Activated B cell treated with CpG ODN at 0.5 μM for 24 hours (primary cell): ENCODE results near the gene MCAM. TPM values are rescaled to one million over a fixed set of nuclear protein-coding genes. Genes with fewer than 3 reads are reported as not detected.

ENCODE experiments used
- ATAC-seq: fragments of 200-7000 bp; cut with Tn5 transposase; one replicate; pipeline ENCODE4 v1.10.0; 2021; ENCODE audit warnings: low read depth, mild to moderate bottlenecking, moderate library complexity
- CTCF ChIA-PET: fragments of 350-600 bp; sonication (Branson Sonifier 250); formaldehyde crosslinking; loops from one replicate; lab custom pipeline; 2021; ENCODE audit warnings: antibody characterized with exemption; lab: Charles Lee
- POLR2A ChIA-PET: fragments of 350-600 bp; sonication (Branson Sonifier 250); formaldehyde crosslinking; loops from one replicate; lab custom pipeline; 2021; ENCODE audit warnings: antibody characterized with exemption; lab: Charles Lee
- DNase-seq: peaks from one replicate; pipeline ENCODE4 v3.0.0; 2022
- H3K27ac Mint-ChIP-seq: one replicate; pipeline ENCODE4 v1.8.0; 2020; ENCODE audit warnings: mixed read lengths
- H3K27me3 Mint-ChIP-seq: one replicate; pipeline ENCODE4 v1.8.0; 2021; ENCODE audit warnings: mixed read lengths
- H3K36me3 Mint-ChIP-seq: one replicate; pipeline ENCODE4 v1.8.0; 2021; ENCODE audit warnings: low read depth, mixed read lengths
- H3K4me1 Mint-ChIP-seq: one replicate; pipeline ENCODE4 v1.8.0; 2021; ENCODE audit warnings: mixed read lengths
- H3K4me3 Mint-ChIP-seq: one replicate; pipeline ENCODE4 v1.8.0; 2020; ENCODE audit warnings: mild to moderate bottlenecking, mixed read lengths
- H3K9me3 Mint-ChIP-seq: one replicate; pipeline ENCODE4 v1.8.0; 2020; ENCODE audit warnings: mixed read lengths
- intact Hi-C: fragments of 100-400 bp; cut with micrococcal nuclease; formaldehyde crosslinking; loops from one replicate; pipeline ENCODE4 v1.15.1; 2024
- total RNA-seq: library from RNA; stranded (reverse); gene quantifications from 2 replicates; pipeline ENCODE4 v1.2.3, GENCODE V29; 2022
- TF ChIP-seq, protein P1 (sequence below): fragments of 200-600 bp; IDR thresholded peaks from one replicate; pipeline ENCODE4 v1.8.0; 2022; ENCODE audit warnings: antibody characterized with exemption, mild to moderate bottlenecking

Gene MCAM
- total RNA-seq, 1 donor from 2014 or later: 0.20 TPM

DNA sequence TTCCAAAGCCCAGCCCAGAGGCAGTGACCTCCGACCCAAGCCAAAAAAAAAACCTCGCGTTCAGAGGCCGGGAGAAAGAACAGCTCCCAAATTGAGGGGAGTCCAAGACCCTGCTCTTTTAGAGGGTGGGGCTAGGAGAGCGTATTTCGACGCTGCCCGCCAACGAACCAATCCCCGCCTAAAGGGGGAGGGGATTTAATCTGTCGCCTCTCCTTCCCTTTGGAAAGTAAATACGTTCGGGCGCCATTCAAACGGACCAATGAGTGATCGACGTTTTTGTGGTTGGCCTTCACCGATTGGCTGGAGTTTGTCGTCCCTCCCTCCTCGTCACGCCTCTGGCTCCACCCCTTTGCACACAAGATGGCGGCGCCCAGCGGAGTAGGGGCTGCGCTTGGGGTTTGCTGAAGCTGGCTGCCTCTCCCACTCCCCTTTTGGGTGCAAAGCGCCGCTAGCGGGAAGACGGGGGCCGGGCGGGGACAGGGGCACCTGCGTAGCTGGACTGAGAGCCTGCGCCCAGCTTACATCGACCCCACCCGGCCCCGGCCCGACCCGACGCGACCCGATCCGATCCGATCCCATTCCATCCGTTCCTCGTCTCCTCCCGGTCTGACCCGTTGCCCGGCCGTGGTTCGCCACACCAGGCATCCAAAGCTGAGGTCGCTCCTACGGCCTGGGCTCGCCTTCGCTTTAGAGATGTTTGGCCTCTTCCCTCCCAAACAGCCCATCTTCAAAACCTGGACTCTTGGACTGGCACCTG is 17.4 kb upstream of the MCAM start, which contains the start of gene RNF26:
Gene RNF26, plus strand, starts transcription at position 354 of the 757 bp plus-strand sequence. CDS start 596 bp downstream, outside the sequence.
- peak within 1 kb of the TSS; percentile 93 for H3K27ac Mint-ChIP-seq
- TF ChIP-seq, protein P1, sequence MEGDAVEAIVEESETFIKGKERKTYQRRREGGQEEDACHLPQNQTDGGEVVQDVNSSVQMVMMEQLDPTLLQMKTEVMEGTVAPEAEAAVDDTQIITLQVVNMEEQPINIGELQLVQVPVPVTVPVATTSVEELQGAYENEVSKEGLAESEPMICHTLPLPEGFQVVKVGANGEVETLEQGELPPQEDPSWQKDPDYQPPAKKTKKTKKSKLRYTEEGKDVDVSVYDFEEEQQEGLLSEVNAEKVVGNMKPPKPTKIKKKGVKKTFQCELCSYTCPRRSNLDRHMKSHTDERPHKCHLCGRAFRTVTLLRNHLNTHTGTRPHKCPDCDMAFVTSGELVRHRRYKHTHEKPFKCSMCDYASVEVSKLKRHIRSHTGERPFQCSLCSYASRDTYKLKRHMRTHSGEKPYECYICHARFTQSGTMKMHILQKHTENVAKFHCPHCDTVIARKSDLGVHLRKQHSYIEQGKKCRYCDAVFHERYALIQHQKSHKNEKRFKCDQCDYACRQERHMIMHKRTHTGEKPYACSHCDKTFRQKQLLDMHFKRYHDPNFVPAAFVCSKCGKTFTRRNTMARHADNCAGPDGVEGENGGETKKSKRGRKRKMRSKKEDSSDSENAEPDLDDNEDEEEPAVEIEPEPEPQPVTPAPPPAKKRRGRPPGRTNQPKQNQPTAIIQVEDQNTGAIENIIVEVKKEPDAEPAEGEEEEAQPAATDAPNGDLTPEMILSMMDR: no peak
- DNase-seq (peak; percentile 87), ATAC-seq (peak; percentile 97)
- ChIA-PET CTCF (interaction anchor here (2.2 kb wide), 1 partner anchor 11 kb away, joined by 12 read pairs; no protein-coding TSS in a partner anchor), POLR2A (interaction anchor here (0.5 to 1.4 kb wide), 5 partner anchors 13 to 762 kb away, joined by 3 to 10 read pairs (median 4); partner anchors contain the start of genes ARCN1 and NLRX1)
- peaks cover 9% of the 10 kb centered on the region for H3K27me3 Mint-ChIP-seq
- H3K9me3 Mint-ChIP-seq: no peaks in the 10 kb centered on the region
- peak within 1 kb of the TSS; percentile 99 for H3K4me3 Mint-ChIP-seq
- peaks cover 15% of the 10 kb centered on the region for H3K36me3 Mint-ChIP-seq
- peaks cover 31% of the 10 kb centered on the region for H3K4me1 Mint-ChIP-seq
- intact Hi-C loops: loop anchor here (1.0 kb wide), 4 partner anchors 11 to 213 kb away; partner anchors contain the start of genes HINFP and USP2

DNA sequence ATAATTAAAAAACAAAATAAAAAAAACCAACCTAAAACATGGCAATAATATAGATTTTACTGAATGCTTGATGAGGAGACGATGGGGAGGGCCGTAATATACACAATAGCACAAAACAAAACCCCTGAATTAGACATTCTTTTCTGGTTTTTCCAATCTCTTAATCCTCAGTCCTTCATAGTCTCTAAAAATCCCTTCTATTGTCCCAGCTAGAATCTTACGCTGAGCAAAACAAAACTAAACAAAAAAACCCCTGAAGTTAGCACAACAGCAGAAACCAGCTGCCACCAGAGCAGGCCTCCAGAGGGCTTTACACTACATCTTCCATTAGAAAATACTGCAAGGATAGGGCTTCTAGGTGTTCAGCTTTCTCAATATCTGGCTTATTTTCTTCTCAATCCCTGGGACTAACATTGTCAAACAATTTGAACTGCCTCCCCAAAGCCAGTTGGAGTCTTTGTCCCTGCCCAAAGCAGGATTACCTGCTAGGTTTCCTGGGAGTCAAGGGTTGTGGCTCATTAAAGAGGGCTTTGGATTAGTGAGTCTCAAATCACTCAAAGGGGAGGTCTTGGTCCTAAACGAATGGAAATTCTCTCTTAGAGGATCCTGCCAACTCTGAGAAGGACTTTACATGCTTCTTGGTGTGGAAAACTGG is 15.3 kb upstream of the MCAM start:
- ChIA-PET CTCF (interaction anchor here (1.2 kb wide), 1 partner anchor 8 kb away, joined by 4 read pairs; no protein-coding TSS in a partner anchor), POLR2A (no interaction called here)
- peaks cover 21% of the 10 kb centered on the region for H3K4me1 Mint-ChIP-seq
- intact Hi-C loops: no loop called here
- H3K36me3 Mint-ChIP-seq: peaks cover 14% of the 10 kb centered on the region
- no peak overlapping the region for H3K27ac Mint-ChIP-seq
- no peaks in the 10 kb centered on the region for H3K9me3 Mint-ChIP-seq
- ATAC-seq (no peak), DNase-seq (no peak)
- H3K27me3 Mint-ChIP-seq: peaks cover 4% of the 10 kb centered on the region
- H3K4me3 Mint-ChIP-seq: no peak overlapping the region
- TF ChIP-seq, protein P1: no peak

DNA sequence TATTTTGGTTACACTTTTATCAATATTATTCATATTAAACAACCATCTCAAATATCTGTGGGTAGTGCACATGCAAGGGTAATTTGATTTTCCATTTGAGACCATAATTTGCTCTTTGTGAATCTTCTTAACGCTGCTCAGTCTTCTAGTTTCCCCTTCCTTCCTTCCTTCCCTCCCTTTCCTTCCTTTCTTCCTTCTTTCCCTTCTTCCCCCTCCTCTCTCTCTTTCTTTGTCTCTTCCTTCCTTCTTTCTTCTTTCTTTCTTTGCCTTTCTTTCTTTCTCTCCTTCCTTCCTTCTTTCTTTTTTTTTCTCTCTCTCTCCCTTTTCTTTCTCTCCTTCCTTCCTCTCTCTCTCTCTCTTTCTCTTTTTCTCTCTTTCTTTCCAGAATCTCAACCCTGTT is 13.3 kb upstream of the MCAM start:
- no peaks in the 10 kb centered on the region for H3K9me3 Mint-ChIP-seq
- ChIA-PET POLR2A (interaction anchor here (0.7 kb wide), 1 partner anchor 67 kb away, joined by 5 read pairs; no protein-coding TSS in a partner anchor), CTCF (no interaction called here)
- H3K27me3 Mint-ChIP-seq: peaks cover 4% of the 10 kb centered on the region
- ATAC-seq (no peak), DNase-seq (no peak)
- H3K36me3 Mint-ChIP-seq: peaks cover 5% of the 10 kb centered on the region
- no peak overlapping the region for H3K4me3 Mint-ChIP-seq
- H3K4me1 Mint-ChIP-seq: peaks cover 15% of the 10 kb centered on the region
- TF ChIP-seq, protein P1: no peak
- intact Hi-C loops: no loop called here
- no peak overlapping the region for H3K27ac Mint-ChIP-seq

DNA sequence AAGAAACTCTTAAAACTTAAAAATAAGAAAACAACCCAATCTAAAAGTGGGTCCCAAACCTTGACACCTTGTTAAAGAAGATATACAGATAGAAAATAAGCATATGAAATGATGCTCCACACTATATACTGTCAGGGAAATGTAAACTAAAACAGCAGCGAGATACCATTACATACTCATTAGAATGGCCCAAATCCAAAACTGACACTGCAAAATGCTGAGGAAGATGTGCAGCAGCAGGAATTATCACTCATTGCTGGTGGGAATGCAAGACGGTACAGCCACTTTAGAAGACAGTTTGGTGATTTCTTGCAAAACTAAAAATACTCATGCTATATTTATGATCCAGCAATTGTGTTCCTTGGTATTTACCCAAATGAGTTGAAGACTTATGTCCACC is 12.4 kb upstream of the MCAM start:
- ChIA-PET CTCF (no interaction called here), POLR2A (no interaction called here)
- no peaks in the 10 kb centered on the region for H3K9me3 Mint-ChIP-seq
- intact Hi-C loops: no loop called here
- H3K36me3 Mint-ChIP-seq: peaks cover 1% of the 10 kb centered on the region
- no peak for ATAC-seq
- TF ChIP-seq, protein P1: no peak
- H3K27me3 Mint-ChIP-seq: peaks cover 4% of the 10 kb centered on the region
- H3K4me3 Mint-ChIP-seq: no peak overlapping the region
- H3K27ac Mint-ChIP-seq: no peak overlapping the region
- peaks cover 9% of the 10 kb centered on the region for H3K4me1 Mint-ChIP-seq
- DNase-seq: no peak
